ENCODE data around the gene BRSK2.

Gene BRSK2

DNA sequence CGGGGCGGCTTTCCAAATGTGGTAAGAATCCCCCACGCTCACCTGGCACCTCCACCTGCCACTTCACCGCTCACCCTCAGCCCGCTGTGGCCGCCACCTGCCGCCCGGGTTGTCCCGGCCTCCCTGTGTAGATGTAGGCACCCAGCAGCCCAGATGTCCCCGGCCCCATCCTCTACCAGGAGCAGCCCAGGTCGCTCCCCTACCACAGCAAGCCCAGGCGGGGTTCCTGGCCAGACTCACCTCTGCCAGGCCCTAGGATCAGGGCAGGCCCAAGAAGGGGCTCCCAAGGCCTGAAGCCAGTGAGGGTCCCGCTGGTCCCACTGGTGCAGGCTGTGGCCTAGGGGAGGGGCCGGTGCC lies 69.5 kb downstream of the BRSK2 start:
- H3K4me1 ChIP-seq (ENCODE audit: control insufficient read depth, insufficient read depth, low read length) = no peaks in the 10 kb centered on the region
- H3K36me3 ChIP-seq (ENCODE audit: control insufficient read depth in 2 of 2, insufficient read depth in 1 of 2, low read length in 2 of 2) = peaks cover 0 to 47% of the 10 kb centered on the region in 2 experiments; a peak in 1 of 3 replicates
- ChIA-PET CTCF (interaction anchor here (1.0 kb wide), 1 partner anchor 57 kb away, joined by 5 read pairs; no protein-coding TSS in a partner anchor), POLR2A (no interaction called here)
- H3K27ac ChIP-seq (ENCODE audit: extremely low read depth, low read depth, low read length) = no peak overlapping the region
- TF ChIP-seq KLF1 (tag by site-specific recombination; IDR thresholded peaks at IDR 0.05) (no peak; the same call in 1 of the 2 replicates), ZFHX2 (tag by site-specific recombination; conservative IDR thresholded peaks at IDR 0.05) (no peak), EGR2 (tag by site-specific recombination; IDR thresholded peaks at IDR 0.05; ENCODE audit: low read depth) (no peak), RBAK (tag by site-specific recombination; IDR thresholded peaks at IDR 0.05) (no peak), ZNF404 (tag by site-specific recombination; IDR thresholded peaks at IDR 0.05) (no peak), GLIS2 (tag by site-specific recombination; IDR thresholded peaks at IDR 0.05) (no peak), ZNF623 (tag by site-specific recombination; IDR thresholded peaks at IDR 0.05) (no peak), ZNF175 (tag by site-specific recombination; IDR thresholded peaks at IDR 0.05) (no peak), ZNF302 (tag by site-specific recombination; IDR thresholded peaks at IDR 0.05; ENCODE audit: low read depth) (no peak), ZNF350 (tag by site-specific recombination; IDR thresholded peaks at IDR 0.05) (no peak), ZNF133 (tag by site-specific recombination; IDR thresholded peaks at IDR 0.05) (no peak), ZNF23 (tag by site-specific recombination; IDR thresholded peaks at IDR 0.05; ENCODE audit: borderline replicate concordance) (no peak), ZNF830 (tag by site-specific recombination; IDR thresholded peaks at IDR 0.05; ENCODE audit: low read depth) (no peak)
- TF ChIP-seq, protein P1, sequence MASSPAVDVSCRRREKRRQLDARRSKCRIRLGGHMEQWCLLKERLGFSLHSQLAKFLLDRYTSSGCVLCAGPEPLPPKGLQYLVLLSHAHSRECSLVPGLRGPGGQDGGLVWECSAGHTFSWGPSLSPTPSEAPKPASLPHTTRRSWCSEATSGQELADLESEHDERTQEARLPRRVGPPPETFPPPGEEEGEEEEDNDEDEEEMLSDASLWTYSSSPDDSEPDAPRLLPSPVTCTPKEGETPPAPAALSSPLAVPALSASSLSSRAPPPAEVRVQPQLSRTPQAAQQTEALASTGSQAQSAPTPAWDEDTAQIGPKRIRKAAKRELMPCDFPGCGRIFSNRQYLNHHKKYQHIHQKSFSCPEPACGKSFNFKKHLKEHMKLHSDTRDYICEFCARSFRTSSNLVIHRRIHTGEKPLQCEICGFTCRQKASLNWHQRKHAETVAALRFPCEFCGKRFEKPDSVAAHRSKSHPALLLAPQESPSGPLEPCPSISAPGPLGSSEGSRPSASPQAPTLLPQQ (tag by site-specific recombination; IDR thresholded peaks at IDR 0.05) = no peak
- TF ChIP-seq, protein P2, sequence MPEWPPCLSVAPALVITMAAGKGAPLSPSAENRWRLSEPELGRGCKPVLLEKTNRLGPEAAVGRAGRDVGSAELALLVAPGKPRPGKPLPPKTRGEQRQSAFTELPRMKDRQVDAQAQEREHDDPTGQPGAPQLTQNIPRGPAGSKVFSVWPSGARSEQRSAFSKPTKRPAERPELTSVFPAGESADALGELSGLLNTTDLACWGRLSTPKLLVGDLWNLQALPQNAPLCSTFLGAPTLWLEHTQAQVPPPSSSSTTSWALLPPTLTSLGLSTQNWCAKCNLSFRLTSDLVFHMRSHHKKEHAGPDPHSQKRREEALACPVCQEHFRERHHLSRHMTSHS (tag by site-specific recombination; IDR thresholded peaks at IDR 0.05) = no peak
- TF ChIP-seq, protein P3, sequence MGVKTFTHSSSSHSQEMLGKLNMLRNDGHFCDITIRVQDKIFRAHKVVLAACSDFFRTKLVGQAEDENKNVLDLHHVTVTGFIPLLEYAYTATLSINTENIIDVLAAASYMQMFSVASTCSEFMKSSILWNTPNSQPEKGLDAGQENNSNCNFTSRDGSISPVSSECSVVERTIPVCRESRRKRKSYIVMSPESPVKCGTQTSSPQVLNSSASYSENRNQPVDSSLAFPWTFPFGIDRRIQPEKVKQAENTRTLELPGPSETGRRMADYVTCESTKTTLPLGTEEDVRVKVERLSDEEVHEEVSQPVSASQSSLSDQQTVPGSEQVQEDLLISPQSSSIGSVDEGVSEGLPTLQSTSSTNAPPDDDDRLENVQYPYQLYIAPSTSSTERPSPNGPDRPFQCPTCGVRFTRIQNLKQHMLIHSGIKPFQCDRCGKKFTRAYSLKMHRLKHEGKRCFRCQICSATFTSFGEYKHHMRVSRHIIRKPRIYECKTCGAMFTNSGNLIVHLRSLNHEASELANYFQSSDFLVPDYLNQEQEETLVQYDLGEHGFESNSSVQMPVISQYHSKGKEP (tag by site-specific recombination; IDR thresholded peaks at IDR 0.05) = no peak
- TF ChIP-seq, protein P4, sequence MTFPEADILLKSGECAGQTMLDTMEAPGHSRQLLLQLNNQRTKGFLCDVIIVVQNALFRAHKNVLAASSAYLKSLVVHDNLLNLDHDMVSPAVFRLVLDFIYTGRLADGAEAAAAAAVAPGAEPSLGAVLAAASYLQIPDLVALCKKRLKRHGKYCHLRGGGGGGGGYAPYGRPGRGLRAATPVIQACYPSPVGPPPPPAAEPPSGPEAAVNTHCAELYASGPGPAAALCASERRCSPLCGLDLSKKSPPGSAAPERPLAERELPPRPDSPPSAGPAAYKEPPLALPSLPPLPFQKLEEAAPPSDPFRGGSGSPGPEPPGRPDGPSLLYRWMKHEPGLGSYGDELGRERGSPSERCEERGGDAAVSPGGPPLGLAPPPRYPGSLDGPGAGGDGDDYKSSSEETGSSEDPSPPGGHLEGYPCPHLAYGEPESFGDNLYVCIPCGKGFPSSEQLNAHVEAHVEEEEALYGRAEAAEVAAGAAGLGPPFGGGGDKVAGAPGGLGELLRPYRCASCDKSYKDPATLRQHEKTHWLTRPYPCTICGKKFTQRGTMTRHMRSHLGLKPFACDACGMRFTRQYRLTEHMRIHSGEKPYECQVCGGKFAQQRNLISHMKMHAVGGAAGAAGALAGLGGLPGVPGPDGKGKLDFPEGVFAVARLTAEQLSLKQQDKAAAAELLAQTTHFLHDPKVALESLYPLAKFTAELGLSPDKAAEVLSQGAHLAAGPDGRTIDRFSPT (tag by site-specific recombination; IDR thresholded peaks at IDR 0.05) = no peak
- TF ChIP-seq, protein P5, sequence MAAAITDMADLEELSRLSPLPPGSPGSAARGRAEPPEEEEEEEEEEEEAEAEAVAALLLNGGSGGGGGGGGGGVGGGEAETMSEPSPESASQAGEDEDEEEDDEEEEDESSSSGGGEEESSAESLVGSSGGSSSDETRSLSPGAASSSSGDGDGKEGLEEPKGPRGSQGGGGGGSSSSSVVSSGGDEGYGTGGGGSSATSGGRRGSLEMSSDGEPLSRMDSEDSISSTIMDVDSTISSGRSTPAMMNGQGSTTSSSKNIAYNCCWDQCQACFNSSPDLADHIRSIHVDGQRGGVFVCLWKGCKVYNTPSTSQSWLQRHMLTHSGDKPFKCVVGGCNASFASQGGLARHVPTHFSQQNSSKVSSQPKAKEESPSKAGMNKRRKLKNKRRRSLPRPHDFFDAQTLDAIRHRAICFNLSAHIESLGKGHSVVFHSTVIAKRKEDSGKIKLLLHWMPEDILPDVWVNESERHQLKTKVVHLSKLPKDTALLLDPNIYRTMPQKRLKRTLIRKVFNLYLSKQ (tag by site-specific recombination; IDR thresholded peaks at IDR 0.05; ENCODE audit: borderline replicate concordance) = no peak
- no peak overlapping the region for H3K4me3 ChIP-seq (ENCODE audit: low read depth, low read length)
- H3K9me3 ChIP-seq (ENCODE audit: control insufficient read depth, insufficient read depth, low read depth, low read length) = no peaks in the 10 kb centered on the region

Data from HEK293 (cell line).